Measurements from ENCODE around the gene CALHM1.

- TF ChIP-seq CTCF (conservative IDR thresholded peaks at IDR 0.05; ENCODE audit: low read depth in 2 of 2): no peak
- TF ChIP-seq POLR2AphosphoS5 (IDR thresholded peaks at IDR 0.05; ENCODE audit: low read depth): no peak
- no peak for TF ChIP-seq EZH2 (IDR thresholded peaks at IDR 0.05; ENCODE audit: low read depth, unreplicated experiment)
- TF ChIP-seq REST (IDR thresholded peaks at IDR 0.05; ENCODE audit: unreplicated experiment): no peak
- TF ChIP-seq CREB1 (CRISPR knock-in tag; IDR thresholded peaks at IDR 0.05; ENCODE audit: low read depth): no peak
- no peak for TF ChIP-seq STAT1 (IDR thresholded peaks at IDR 0.05; ENCODE audit: unreplicated experiment)
- no peak for TF ChIP-seq EZH2phosphoT487 (IDR thresholded peaks at IDR 0.05; ENCODE audit: unreplicated experiment)
- TF ChIP-seq ZNF462 (CRISPR knock-in tag; IDR thresholded peaks at IDR 0.05): no peak
- TF ChIP-seq ZNF331 (CRISPR knock-in tag; IDR thresholded peaks at IDR 0.05; ENCODE audit: low read depth): no peak
- TF ChIP-seq ETS1 (IDR thresholded peaks at IDR 0.05): no peak
- no peak for TF ChIP-seq JUNB (IDR thresholded peaks at IDR 0.05; ENCODE audit: unreplicated experiment)
- TF ChIP-seq ZNF114 (CRISPR knock-in tag; IDR thresholded peaks at IDR 0.05): no peak
- TF ChIP-seq NANOG (IDR thresholded peaks at IDR 0.05; ENCODE audit: borderline replicate concordance): no peak
Observed at GRCh38 chr10:103479135-103479534, 20.4 kb upstream of the CALHM1 start, which contains the start of gene CALHM3.
